ENCODE results near the gene BEST1. TPM values are rescaled to one million over a fixed set of nuclear protein-coding genes. Genes with fewer than 3 reads are reported as not detected.

The BEST1 gene
- total and polyA plus RNA-seq, 12 donors = 0.39 to 4.9 (median 1.5) TPM

DNA sequence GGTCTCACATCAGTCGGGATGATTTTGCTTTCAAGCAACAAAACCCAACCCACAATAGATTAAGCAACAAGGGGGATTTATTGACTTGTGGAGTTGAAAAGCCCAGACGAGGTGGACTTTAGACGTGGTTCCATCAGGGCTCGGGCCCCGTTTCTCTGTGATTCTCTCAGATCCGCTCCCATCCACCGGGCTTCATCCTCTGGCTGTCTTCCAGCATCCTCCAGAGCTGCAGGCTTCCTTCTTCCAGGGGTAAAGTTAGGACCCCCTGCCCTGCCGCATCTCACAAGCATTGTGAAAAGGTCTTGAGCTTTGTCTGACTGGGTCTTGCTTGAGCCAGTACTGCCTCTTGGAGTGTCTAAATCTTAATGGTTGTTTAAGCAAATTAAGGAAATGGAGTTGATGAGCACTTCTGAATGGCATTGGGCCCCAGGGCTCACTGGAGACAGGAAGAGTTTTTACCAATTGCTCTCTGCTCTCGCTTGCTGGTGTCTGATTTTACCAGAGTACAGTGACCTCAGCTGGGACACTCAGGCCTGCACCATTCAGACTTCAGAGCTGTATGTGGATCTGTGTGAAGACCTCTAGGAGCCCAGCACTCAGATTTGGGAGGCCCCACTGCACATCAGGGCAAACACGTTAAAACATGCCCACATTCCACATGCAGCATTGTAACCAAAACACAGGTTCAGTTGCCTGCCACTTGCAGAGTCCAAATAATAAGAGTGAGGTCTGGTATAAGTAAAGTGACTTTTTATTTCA, 30.8 kb downstream of the BEST1 start:
- Histone ChIP-seq H3K4me1 (peaks cover 10 to 37% (median 27%) of the 10 kb centered on the region in 9 donors), H3K36me3 (no peaks in the 10 kb centered on the region), H3K27me3 (no peaks in the 10 kb centered on the region), H3K4me3 (no peak overlapping the region), H3K27ac (no peak overlapping the region), H3K9me3 (no peaks in the 10 kb centered on the region)
- 86 to 87% methylated on average over 10 of the region's 10 CpGs for WGBS, 2 donors
- intact Hi-C loops (cut with DNase I) = no loop called here
- TF ChIP-seq, protein P1, sequence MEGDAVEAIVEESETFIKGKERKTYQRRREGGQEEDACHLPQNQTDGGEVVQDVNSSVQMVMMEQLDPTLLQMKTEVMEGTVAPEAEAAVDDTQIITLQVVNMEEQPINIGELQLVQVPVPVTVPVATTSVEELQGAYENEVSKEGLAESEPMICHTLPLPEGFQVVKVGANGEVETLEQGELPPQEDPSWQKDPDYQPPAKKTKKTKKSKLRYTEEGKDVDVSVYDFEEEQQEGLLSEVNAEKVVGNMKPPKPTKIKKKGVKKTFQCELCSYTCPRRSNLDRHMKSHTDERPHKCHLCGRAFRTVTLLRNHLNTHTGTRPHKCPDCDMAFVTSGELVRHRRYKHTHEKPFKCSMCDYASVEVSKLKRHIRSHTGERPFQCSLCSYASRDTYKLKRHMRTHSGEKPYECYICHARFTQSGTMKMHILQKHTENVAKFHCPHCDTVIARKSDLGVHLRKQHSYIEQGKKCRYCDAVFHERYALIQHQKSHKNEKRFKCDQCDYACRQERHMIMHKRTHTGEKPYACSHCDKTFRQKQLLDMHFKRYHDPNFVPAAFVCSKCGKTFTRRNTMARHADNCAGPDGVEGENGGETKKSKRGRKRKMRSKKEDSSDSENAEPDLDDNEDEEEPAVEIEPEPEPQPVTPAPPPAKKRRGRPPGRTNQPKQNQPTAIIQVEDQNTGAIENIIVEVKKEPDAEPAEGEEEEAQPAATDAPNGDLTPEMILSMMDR (IDR thresholded peaks at IDR 0.05) = no peak
- DNase-seq = no peak
- no peak for ATAC-seq

DNA sequence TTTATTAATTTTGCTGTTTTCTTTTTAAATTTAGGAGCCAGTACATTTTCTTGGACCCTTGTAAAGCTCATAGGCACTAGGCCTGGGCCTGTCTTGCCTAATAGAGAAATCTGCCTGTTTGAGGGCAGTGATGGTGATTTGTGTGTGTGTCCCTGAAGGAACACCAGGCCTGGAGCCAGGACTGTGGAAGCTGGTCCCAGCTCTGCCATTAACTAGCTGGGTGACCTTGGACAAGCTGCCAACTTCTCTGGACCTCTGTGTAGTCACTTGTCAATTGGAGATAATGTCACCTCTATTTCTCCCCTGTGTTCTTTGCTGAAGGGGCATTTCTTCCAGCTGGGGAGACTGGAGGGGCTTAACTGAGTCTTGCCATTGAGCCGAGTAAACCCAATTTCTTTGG, 33.3 kb downstream of the BEST1 start:
- Histone ChIP-seq H3K4me1 (peaks cover 7 to 22% (median 9%) of the 10 kb centered on the region in 9 donors), H3K4me3 (no peak overlapping the region), H3K36me3 (no peaks in the 10 kb centered on the region), H3K27me3 (no peaks in the 10 kb centered on the region), H3K27ac (peak overlapping the region in 4 of 10 donors; percentile 24 to 47 (median 32)), H3K9me3 (peaks cover 0 to 16% (median 0%) of the 10 kb centered on the region in 11 donors)
- WGBS, 2 donors = 92 to 93% methylated on average over 1 of the region's 1 CpG
- peak in 7 of 8 donors; percentile 36 to 85 (median 68) for ATAC-seq
- intact Hi-C loops (cut with DNase I) = no loop called here
- no peak for DNase-seq
- TF ChIP-seq, protein P1 (IDR thresholded peaks at IDR 0.05) = no peak

DNA sequence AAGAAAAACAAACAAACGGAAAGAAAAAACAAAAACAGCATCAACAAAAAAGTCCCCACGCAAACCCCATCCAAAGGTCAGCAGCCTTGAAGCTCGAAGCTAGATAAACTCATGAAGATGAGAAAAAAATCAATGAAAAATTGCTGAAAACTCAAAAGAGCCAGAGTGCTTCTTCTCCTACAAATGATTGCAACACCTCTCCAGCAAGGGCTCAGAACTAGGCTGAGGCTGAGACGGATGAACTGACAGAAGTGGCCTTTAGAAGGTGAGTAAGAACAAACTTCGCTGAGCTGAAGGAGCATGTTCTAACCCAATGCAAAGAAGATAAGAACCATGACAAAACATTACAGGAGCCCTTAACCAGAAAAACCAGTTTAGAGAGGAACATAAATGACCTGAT, 35.7 kb downstream of the BEST1 start:
- Histone ChIP-seq H3K9me3 (peaks cover 0 to 31% (median 0%) of the 10 kb centered on the region in 11 donors), H3K27me3 (no peaks in the 10 kb centered on the region), H3K4me1 (peaks cover 0 to 11% (median 0%) of the 10 kb centered on the region in 9 donors), H3K27ac (no peak overlapping the region), H3K36me3 (no peaks in the 10 kb centered on the region), H3K4me3 (no peak overlapping the region)
- 90 to 94% methylated on average over 5 of the region's 5 CpGs for WGBS, 2 donors
- DNase-seq (no peak), ATAC-seq (no peak)
- intact Hi-C loops (cut with DNase I) = no loop called here
- TF ChIP-seq, protein P1 (IDR thresholded peaks at IDR 0.05) = no peak

GRCh38 chr11:61994981-61995380, 44.8 kb downstream of the BEST1 start:
- DNase-seq (no peak), ATAC-seq (no peak)
- Histone ChIP-seq H3K36me3 (no peaks in the 10 kb centered on the region), H3K9me3 (peaks cover 0 to 29% (median under 1%) of the 10 kb centered on the region in 11 donors), H3K4me1 (no peaks in the 10 kb centered on the region), H3K4me3 (no peak overlapping the region), H3K27ac (no peak overlapping the region), H3K27me3 (no peaks in the 10 kb centered on the region)
- 90 to 94% methylated on average over 3 of the region's 3 CpGs for WGBS, 2 donors
- TF ChIP-seq, protein P1 (IDR thresholded peaks at IDR 0.05) = no peak
- intact Hi-C loops (cut with DNase I) = no loop called here

Measured in heart right ventricle (tissue), 16 donors.